LNCaP clone FGC (cell line): ENCODE data around the gene OAS3.
A peak's percentile ranks its signal among the peaks of the same experiment; 100 is the strongest.

Source experiments
- DNase-seq: peaks from one replicate; pipeline ENCODE4 v3.0.0-alpha.2; 2011; ENCODE audit warnings: low read depth
- H3K4me3 ChIP-seq: 2 replicates; pipeline ENCODE4 v1.5.1; 2011; ENCODE audit warnings: mild to moderate bottlenecking, low read depth, low read length, control low read depth
- CTCF ChIP-seq: IDR thresholded peaks from 2 replicates; pipeline ENCODE4 v1.5.1; 2012; ENCODE audit warnings: mild to moderate bottlenecking; ENCODE audit not compliant: control insufficient read depth, insufficient read depth; ENCODE audit errors: extremely low read depth

The OAS3 gene

GRCh38 chr12:112927925-112928324 is 10.3 kb upstream of the OAS3 start:
- DNase-seq, result no peak
- H3K4me3 ChIP-seq, result no peak overlapping the region
- no peak for TF ChIP-seq CTCF

- DNase-seq, result no peak
- TF ChIP-seq CTCF, result no peak
These were observed 9.3 kb upstream of the OAS3 start for GRCh38 chr12:112928978-112929377.

GRCh38 chr12:112929715-112930114 is 8.6 kb upstream of the OAS3 start:
- no peak for TF ChIP-seq CTCF

More at GRCh38 chr12:112928978-112929377, 9.3 kb upstream of the OAS3 start:
- H3K4me3 ChIP-seq, result no peak overlapping the region

GRCh38 chr12:112930350-112930749 is 7.9 kb upstream of the OAS3 start:
- H3K4me3 ChIP-seq, result no peak overlapping the region
- TF ChIP-seq CTCF, result no peak
- no peak for DNase-seq

More at GRCh38 chr12:112929715-112930114, 8.6 kb upstream of the OAS3 start:
- no peak for DNase-seq
- H3K4me3 ChIP-seq, result no peak overlapping the region

GRCh38 chr12:112932485-112933128 is 5.7 kb upstream of the OAS3 start:
- H3K4me3 ChIP-seq, result no peak overlapping the region
- TF ChIP-seq CTCF, result no peak
- peak; percentile 11 for DNase-seq

- no peak for DNase-seq
- no peak overlapping the region for H3K4me3 ChIP-seq
- no peak for TF ChIP-seq CTCF
These were observed 5.2 kb upstream of the OAS3 start for GRCh38 chr12:112933129-112933505.

- TF ChIP-seq CTCF, result no peak
- no peak overlapping the region for H3K4me3 ChIP-seq
- no peak for DNase-seq
These were observed 2.0 kb upstream of the OAS3 start for GRCh38 chr12:112936264-112936663.
